Neural progenitor cell (in vitro differentiated cells): Measurements from ENCODE around the gene ASB15.

ENCODE experiments used
- EZH2 ChIP-seq: fragments of 200-600 bp; sonication (generic); IDR thresholded peaks from 2 replicates; pipeline ENCODE4 v1.6.1; 2017; ENCODE audit warnings: antibody characterized with exemption, mild to moderate bottlenecking, moderate library complexity
- EZH2phosphoT487 ChIP-seq: fragments of 200-600 bp; sonication (generic); IDR thresholded peaks from 2 replicates; pipeline ENCODE4 v1.6.1; 2017; ENCODE audit warnings: antibody characterized with exemption
- TF ChIP-seq, protein P1 (sequence below): fragments of 200-600 bp; sonication (generic); IDR thresholded peaks from 2 replicates; pipeline ENCODE4 v1.5.1; 2017; ENCODE audit warnings: antibody characterized with exemption, mild to moderate bottlenecking

DNA sequence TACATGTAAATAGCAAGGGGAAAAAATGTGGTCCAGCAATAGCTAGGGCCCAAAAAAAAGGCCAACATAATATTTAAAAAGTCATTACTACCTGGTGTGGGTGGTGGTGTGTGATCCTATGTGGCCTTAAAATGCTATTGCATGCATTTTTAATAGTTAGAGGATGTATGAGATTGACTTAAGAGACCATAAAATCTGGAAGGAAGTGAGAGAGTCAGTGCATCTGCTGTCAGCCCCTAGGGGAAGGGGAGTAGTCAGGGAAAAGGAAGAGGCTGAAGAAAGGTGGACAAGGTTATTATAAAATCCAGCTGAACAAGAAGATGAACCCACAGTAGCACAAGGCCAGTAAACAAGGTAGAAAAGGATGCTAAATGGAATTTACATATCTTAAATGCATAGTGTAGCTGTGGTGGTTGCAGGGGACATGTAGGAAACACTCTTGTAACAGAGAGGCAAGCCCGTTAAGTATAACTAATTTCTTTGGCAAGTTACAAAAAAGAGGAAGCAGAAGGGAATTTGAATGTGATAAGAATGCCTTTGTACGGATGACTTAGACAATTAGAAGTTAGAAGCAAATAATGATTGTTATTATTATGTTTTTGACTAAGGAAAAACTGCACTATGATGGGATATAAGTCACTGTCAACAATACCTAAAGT, 32.1 kb upstream of the ASB15 start:
- TF ChIP-seq EZH2phosphoT487 (no peak), EZH2 (no peak)
- TF ChIP-seq, protein P1, sequence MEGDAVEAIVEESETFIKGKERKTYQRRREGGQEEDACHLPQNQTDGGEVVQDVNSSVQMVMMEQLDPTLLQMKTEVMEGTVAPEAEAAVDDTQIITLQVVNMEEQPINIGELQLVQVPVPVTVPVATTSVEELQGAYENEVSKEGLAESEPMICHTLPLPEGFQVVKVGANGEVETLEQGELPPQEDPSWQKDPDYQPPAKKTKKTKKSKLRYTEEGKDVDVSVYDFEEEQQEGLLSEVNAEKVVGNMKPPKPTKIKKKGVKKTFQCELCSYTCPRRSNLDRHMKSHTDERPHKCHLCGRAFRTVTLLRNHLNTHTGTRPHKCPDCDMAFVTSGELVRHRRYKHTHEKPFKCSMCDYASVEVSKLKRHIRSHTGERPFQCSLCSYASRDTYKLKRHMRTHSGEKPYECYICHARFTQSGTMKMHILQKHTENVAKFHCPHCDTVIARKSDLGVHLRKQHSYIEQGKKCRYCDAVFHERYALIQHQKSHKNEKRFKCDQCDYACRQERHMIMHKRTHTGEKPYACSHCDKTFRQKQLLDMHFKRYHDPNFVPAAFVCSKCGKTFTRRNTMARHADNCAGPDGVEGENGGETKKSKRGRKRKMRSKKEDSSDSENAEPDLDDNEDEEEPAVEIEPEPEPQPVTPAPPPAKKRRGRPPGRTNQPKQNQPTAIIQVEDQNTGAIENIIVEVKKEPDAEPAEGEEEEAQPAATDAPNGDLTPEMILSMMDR, result no peak
